HG03565 (cell line): ENCODE results near the gene ZFHX2.
"Not testable (repeated sequence)": the region's sequence is repeated elsewhere in the genome, so short reads cannot be mapped to it uniquely, and the experiment has no call there.

Experiments
- ATAC-seq: cut with Tn5 transposase; IDR thresholded peaks from one replicate; pipeline ENCODE4 v1.9.1; 2021; ENCODE audit warnings: mild to moderate bottlenecking, moderate library complexity; ENCODE audit not compliant: unreplicated experiment

The ZFHX2 gene

DNA sequence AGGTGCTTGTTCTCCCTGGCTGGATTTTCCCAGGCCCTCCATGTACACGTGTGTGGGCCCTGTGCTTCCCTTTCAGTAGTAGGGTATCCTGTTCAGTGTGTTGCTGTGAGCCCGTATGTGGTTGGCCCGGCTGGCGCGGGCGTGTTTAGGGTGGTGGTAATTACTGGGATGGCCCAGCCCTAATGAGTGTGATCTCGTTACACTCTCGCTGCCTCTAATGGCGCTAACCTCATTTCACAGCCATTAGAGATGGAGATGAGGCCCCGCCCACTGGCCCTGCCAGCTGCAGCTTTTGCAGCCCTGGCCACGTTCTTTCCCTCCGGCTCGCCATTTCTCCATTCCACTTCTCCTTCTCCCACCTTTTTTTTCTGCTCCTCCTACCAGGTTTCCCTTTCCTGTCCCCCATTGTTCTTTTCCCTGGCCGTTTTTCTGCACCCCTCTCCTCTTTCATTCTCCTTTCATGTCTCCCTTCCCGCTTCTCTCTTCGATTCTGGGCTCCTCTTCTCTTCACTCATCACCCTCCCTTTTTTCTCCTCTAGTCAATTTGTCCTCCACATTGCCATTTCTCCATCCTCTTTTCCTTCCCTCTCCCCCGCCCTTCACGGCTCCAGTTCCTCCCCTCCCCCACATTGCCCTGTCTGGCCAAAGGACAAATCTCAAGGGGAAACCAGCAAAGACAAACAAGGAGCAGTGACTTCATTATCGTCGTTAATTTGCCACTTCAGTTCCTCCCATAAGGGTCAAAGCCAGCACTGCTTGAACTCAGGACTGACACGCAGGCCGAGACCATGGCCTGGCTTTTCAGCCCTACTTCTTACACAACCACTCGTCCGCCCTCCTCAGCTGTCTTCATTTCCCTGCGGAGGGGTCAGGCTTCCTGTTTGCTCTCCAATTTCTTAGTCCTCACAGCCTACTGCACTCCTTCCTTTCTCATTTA is 6.8 kb downstream of the ZFHX2 start:
- no peak for ATAC-seq

DNA sequence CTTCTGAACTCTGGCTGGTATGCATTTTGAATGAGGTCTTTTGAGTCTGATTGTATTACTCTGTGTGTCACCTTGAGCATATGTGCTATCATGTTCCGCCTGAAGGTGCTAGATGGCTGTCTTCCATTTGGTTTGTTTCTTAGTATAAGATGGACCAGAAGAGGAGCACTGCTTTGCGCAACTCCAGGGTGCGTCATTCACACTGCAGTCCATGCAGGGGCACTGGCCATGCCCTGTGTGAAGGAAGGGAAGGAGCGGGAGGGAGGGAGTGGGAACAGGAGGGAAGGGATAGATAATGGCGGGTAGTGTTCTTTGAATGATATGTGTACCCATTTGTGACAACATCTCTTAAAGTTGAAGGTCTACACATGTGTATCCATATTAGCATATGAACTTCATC is 8.2 kb downstream of the ZFHX2 start:
- no peak for ATAC-seq

DNA sequence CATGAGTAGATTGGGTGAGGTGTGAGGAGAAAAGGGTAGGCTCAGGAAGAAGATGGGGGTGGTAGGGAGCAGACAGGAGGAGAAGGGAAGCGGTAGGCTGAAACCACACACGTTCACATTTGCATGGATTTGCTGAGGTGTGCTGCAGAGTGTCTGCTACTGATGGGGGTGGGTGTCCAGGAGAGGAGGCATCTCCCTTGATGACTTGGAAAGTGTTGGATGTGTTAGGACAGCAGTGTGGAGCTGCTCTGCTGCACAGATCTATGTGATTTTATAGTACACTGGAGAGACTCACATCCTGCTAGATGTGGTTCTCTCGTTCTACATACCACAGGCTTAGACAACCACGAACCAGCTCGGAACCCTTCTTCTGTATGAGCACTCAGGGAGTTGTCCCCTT is 9.3 kb downstream of the ZFHX2 start:
- ATAC-seq = no peak

DNA sequence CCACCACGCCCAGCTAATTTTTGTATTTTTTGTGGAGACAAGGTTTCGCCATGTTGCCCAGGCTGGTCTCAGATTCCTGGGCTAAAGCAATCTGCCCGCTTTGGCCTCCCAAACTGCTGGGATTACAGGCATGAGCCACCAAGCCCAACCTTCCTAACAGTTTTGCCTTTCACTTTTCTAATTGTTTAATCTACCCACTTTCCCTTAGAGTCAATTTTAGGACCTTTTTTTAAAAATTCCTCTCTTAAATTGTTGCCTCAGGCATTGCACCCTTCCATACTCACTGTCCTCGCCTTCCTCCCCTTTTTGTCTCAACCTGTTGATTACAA is 11.5 kb downstream of the ZFHX2 start:
- no peak for ATAC-seq

DNA sequence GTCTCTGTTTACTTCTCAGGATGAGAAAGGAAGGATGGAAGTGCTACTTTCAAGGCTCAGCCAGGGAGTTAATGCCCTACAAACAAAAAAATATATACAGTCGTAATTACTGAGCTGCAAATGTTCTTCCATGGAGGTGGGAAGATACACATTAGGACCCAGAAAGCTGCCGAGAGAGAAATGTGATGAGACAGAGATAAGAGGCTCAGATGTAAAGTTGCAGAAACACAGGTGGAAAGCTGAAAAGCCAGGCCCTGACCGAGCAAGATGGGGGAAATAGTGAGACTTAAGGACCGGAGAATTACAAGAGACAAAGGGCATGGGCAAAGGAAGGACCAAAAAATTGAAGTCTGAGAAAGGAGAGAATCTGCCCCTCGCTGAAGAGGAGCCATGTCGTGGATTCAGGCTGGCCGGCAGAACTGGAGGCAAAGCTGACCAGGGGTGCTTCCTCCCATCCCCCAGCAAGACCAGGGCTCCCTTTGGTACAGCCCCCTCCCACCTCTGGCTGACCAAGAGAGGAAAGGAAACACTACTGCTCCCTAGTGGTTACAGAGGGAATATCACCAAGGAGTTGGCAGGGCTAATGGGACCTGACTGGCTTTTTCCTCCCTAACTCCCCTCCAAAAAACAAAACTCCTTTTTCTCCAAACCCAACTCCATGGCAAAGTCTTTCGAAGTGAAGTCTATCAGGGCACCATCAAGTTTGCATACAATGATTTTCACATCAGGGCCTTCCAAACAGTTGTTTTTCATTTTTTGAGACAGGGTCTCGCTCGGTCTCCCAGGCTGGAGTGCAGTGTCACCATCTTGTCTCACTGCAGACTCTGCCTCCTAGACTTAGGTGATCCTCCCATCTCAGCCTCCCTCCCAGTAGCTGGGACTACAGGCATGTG is 12.1 kb downstream of the ZFHX2 start:
- ATAC-seq = no peak

DNA sequence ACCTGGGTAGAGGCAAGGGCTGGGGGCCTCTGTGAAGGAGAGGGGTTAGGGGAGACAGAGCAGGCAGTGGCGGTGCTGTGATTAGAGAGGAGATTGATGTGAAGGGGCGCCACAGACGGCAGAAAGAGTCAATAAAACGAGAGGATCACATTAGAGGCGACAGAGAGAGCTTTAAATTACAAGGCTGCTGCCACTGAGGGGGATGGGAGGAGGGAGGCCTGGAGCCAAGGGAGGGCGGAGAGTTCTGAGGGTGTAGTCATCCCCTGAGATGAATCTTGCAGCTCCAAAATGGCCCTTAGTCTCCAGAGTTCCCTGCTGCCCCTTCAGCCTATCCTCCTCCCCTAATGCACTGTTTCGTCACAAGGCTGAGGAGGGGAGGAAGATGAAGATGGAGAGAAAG is 12.8 kb downstream of the ZFHX2 start:
- ATAC-seq = no peak

DNA sequence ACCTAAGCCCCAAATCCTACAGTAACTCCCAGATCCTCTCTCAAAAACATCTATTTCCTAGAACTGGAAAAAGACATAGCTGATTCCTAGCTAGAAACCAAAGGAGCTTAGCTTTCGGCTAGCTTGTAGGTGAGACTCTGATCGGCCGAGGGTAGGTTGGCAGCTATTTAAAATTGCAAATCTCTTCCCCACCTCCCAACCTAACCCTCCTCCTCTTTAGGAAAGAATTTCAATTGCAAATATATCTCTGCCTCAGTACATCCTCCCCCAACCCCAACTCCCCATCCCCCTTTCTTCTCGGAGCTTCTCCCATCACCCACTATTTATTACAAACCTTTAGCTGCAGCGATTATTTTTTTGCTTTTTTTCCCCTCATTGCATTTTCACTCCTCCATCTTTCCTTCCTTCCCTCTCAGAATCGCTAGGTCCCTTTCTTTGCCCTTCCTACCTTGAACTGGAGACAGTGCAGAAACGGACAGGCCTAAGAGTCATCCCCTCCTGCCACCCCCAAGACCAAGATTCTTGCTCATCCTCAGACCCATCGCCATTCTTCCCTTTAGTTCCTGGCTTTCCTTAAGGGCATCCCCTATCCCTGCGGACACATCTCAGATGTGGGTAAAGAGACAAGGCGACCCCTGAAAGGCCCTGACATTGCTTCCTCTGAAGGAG is 13.4 kb downstream of the ZFHX2 start:
- no peak for ATAC-seq

DNA sequence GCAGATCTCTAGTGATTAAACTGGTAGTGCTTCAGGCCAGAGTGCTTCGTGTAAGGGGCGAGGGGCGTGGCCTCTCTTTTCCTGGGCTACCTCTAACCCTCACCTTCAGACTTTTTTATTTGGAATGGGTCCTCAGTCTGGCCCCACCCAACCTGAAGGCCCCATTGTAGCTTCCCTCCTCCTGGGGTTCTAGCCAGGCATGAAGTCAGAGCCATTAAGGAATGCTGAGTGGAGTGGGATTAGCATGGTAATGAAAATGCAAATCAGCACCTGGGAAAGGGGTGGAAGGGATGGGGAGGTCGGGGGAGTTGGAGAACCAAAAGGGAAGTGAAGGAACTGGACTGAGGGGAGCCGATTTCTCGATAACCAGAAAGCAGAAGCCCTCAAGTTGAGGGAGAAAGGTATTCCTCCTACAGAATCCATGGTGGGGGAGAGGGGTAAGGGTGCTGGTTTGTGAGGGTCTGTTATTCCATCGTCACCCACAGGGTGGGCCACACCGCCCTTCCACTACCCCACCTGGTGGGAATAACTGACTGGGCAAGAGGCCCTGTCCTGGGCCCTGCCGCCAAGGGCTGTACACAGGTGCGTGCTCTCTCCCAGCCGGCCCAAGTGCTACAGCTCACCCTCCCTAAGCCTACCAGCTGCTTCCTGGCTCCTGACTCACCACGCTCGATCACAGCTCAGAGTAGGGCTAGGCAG is 14.1 kb downstream of the ZFHX2 start:
- no peak for ATAC-seq

DNA sequence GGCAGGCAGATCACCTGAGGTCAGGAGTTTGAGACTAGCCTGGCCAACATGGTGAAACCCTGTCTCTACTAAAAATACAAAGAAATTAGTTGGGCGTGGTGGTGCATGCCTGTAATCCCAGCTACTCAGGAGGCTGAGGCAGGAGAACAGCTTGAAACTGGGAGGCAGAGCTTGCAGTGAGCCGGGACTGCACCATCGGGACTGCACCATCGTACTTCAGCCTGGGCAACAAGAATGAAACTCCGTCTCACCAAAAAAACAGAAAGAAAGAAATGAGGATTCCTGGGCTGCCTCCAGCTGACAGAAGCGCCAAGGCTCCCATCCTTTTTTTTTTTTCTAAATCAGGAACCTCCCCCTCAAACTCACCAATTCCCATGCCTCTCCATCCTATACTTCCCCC is 14.7 kb downstream of the ZFHX2 start:
- ATAC-seq = not testable (repeated sequence)

DNA sequence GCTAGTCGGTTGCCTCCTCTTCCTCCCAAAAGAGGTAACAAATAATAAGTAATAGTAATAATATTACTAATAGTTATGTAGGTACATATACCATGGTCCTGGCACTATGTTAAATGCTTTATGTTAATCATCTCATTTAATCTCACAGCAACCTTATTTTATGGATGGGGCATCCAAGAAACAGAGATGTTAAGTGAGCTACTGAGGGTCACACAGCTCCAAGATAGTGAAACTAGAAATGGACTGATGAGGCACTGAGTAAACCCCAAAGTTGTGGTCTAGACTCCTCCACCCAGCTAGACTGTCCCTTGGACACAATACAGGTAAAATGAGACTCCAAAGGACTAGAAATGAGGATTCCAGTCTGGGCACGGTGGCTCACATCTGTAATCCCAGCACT is 15.1 kb downstream of the ZFHX2 start:
- ATAC-seq = no peak

DNA sequence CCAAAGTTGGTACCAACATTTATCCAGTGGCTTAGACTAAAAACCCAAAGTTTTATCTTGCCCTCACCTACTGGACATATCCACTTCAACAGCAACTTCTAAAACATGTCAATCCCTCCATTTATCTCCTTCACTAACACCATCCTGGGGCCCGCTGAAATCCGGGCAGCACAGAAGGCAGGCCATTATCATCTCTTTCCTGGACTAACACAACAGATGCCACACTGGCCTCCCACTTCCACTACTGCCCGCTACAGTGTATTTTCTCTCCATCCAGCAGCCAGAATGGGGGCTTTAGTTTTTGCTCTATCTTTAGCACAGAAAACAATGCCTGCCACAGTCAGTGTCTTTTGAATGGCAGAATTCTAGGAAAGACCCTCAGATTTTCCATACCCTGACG is 15.6 kb downstream of the ZFHX2 start:
- no peak for ATAC-seq

DNA sequence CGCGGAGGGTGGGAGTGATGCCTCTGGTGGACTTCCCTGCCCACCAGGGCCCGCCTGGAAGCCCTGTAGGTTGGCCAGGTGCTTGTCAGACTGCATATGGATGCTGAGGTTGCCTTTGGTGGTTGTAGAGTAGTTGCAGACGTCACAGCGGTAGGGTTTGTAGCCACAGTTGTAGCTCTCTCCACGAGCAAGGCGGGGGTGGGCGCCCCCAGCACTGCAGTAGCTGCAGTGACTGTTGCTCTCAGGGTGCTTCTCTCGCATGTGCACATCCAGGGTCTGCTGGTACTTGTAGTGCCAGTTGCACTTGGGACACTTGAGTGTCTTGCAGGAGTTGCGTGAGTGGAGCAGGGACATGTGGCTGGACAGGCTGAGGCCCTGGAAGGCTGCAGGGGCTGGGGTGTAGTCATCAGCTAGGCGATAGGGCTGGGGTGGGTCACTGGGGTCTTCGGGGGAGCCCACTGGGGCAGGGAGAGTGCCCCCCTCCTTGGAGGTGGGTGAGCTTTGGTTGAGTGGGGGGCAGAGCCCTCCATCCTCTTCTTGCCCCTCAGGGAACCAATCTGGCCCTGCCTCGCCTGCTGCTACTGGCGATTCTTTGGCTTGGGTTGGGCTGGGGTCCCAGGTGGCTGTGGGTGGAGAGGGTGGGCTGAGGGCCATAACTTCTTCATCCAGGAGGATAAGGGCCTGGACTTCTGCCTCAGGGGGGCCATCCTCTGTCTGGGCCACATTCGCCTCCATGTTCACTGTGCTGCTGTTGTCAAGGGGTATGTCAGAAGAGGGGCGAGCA is 17.7 kb downstream of the ZFHX2 start:
- no peak for ATAC-seq

DNA sequence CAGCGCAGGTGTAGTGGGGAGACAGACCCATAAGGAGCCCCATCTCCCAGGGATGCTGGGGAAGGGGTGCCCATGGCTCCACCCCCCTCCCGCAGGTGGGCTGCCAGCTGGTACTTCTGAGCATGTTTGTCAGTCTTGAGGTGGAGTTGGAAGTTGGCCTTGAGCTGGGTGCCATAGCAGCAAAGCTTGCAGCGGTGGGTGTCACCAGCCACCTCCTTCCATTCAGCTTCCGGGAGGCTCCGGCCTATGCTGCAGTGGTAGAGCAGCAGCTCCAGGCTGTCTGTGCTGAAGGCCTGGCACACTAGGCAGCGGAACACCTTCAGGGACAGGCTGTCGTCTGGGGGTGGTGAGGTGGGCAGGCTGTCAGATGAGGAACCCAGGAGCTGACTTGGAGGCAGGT is 18.9 kb downstream of the ZFHX2 start:
- ATAC-seq = no peak

DNA sequence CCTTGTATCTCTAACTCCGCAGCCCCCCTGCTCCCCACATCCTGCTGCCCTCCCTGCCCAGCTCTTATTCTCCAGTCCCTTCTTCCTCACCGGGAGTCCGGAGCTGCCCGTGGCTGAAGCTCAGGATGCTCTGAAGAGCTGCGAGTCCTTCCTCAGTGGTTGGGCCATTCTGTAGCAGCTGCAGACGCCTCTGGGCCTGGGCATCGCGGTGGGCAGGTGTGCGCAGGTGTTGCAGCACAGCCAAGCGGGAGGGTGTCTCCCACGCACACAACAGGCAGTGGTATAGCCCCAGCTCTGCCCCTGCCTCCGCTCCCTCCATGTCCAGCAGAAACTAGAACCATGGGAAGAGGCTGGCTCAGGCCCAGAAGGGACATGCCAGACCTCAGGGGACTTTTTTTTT is 20.2 kb downstream of the ZFHX2 start:
- no peak for ATAC-seq

DNA sequence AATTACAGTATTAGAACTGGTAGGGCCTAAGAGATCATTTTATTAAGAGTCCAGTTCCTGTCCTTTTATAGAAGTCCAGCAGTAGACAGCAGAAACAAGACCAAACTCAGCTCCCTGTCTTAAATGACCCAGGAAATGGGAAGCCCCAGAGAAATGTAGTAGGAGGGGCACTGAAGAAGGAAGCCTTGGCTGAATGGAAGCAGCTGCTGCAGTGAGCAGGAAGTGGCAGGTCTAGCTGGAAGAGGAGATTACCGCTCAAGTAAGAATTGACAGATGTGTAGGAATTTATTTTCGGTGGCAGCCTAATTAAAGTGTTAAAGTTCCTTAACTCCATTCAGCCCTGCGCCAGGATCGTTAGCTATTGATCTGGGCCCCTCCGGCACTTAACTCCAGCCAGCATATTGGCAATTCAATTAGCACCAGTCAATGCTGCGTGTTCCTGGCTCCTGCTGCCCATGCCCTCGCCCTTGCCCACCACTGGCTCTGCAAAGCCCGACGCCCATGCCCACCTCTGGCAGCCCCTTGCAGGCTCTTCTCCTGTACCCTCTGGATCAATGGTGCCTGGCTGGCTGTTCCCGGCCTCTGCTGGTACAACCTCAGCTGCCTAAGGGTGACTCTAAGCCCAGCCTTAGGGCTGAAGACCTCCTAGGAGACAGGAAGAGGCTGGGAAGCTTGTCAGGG is 21.1 kb downstream of the ZFHX2 start:
- no peak for ATAC-seq

DNA sequence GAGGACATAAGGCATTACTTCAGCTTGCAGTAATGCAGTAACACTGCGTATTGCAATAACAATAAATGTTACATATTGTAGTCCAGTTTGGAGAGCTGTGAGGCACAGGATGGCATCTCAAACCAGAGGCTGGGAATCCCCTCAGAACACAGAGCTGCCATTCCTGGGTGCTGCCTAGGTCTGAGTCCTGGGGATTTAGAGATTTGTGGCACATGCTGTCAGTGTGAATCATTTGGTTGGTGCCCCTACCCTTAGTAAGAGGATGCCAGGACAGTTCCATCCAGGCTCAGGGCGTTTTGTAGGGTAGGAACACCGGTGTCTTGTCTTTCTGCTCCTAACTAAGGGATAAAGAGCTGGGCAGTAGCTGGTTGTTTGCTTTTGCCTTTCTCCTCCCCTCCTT is 22.5 kb downstream of the ZFHX2 start:
- no peak for ATAC-seq

DNA sequence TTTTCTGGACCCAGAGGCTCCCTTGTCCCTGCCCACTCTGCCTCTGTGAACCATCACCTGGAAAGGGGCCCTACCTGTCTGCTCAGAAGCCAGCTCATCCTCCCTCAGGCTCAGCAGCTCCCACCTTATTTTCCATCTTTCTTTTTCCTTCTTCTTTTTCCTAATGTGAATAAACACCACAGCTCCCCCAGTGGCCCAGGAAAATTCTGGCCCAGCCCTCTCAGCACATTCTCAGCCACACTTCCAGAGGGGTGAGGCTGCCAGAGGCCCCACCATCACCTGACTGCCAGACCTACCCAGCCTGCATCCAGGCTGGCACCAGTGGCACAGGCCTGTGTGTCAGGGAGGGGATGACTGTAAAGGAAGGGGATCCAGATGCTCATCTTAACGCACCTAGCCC is 23.0 kb downstream of the ZFHX2 start:
- no peak for ATAC-seq

DNA sequence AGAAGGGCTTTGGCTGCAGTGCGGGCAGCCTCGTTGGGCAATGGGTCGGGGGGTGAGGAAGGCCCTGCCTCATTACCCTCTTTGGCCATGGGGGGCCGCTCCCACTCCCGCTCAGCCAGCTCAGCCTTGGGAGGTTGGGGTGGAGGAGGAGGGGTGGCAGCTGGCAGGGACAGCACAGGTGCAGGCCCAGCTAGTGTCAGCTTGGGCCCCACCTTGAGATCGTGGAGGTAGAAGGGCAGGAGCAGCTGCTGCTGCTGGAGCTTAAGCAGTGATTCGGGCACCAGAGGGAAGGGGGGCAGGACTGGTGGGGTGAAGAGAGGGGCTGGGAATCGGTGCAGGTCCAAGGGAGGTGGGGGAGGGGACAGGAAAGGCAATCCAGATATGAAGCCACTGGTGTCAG is 26.0 kb downstream of the ZFHX2 start:
- no peak for ATAC-seq

DNA sequence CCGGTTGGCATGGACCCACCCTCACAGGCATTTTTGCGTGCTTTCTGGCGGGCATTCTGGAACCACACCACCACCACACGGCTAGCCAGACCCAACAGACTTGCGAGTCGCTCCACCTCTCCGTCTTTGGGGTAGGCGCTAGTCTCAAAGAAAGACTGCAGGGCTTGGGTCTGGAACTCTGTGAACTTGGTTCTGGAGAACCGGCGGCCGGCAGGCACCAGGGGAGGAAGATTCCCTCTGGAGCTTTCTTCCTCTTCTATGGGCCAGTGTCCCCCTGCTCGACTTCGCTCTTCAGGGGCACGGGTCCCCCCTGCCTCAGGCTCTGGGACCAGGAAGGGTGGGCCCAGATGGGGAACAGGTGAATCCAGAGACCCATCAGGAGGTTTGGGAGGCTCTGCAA is 26.6 kb downstream of the ZFHX2 start:
- no peak for ATAC-seq
